Breast epithelium (tissue), 4 donors: Measurements from ENCODE around the gene GEMIN4. TPM values are rescaled to one million over a fixed set of nuclear protein-coding genes. Genes with fewer than 3 reads are reported as not detected.
A peak's percentile ranks its signal among the peaks of the same experiment; 100 is the strongest.

ENCODE experiments used
- DNase-seq, 2 donors: peaks; one replicate each; pipeline ENCODE4 v3.0.0-alpha.2; 2019; ENCODE audit warnings: low spot score in 2 of 2
- H3K27ac ChIP-seq, 2 donors: fragments of 200-600 bp; sonication (generic) in 1 of 2; one replicate each; pipeline ENCODE4 v1.5.1; 2016 to 2019; ENCODE audit warnings: mild to moderate bottlenecking in 1 of 2
- H3K27me3 ChIP-seq, 2 donors: fragments of 200-600 bp; sonication (generic) in 1 of 2; one replicate each; pipeline versions ENCODE4 v1.5.1 to v1.6.0; 2017 to 2019; ENCODE audit warnings: control low read depth in 1 of 2, mild to moderate bottlenecking in 1 of 2
- H3K36me3 ChIP-seq: fragments of 200-600 bp; one replicate; pipeline ENCODE4 v1.5.1; 2019
- H3K4me1 ChIP-seq, 2 donors: fragments of 200-600 bp; sonication (generic); one replicate each; pipeline ENCODE4 v1.5.1; 2016 to 2019; ENCODE audit warnings: control low read depth in 1 of 2
- H3K4me3 ChIP-seq, 3 donors: fragments of 200-600 bp; sonication (generic); 1 replicate in 2 of 3; 2 replicates in 1 of 3; pipeline ENCODE4 v1.5.1; 2016 to 2019; ENCODE audit warnings: mild to moderate bottlenecking in 3 of 3, moderate library complexity in 2 of 3
- H3K9me3 ChIP-seq, 2 donors: fragments of 200-600 bp; sonication (generic) in 1 of 2; one replicate each; pipeline ENCODE4 v1.5.1; 2016 to 2019; ENCODE audit warnings: control low read depth in 1 of 2
- POLR2A ChIP-seq: fragments of 450-650 bp; IDR thresholded peaks from one replicate; pipeline ENCODE4 v1.6.1; 2016; ENCODE audit warnings: antibody characterized with exemption, mild to moderate bottlenecking, moderate library complexity
- POLR2AphosphoS5 ChIP-seq, 3 donors: sonication (generic); formaldehyde crosslinking; IDR thresholded peaks; one replicate each; pipeline ENCODE4 v1.6.1; 2017; ENCODE audit warnings: antibody characterized with exemption in 3 of 3
- intact Hi-C: fragments of 100-400 bp; cut with DNase I; formaldehyde crosslinking; loops from one replicate; pipeline ENCODE4 v1.15.1; 2023; ENCODE audit warnings: low total_unique reads
- total RNA-seq, 3 donors: library from RNA; depleted of rRNA; stranded (reverse); fragments of >200 nt; gene quantifications; one replicate each; pipeline ENCODE4 v1.1.0, GENCODE V29; 2016
- TF ChIP-seq, protein P1 (sequence below), 3 donors: fragments of 450-650 bp; IDR thresholded peaks; one replicate each; pipeline ENCODE4 v1.5.1; 2016 to 2017; ENCODE audit warnings: antibody characterized with exemption in 3 of 3, mild to moderate bottlenecking in 3 of 3, moderate library complexity in 3 of 3

GEMIN4 gene
- total RNA-seq, 3 donors from 2014 or later: 21.0 to 25.1 (median 22.1) TPM

DNA sequence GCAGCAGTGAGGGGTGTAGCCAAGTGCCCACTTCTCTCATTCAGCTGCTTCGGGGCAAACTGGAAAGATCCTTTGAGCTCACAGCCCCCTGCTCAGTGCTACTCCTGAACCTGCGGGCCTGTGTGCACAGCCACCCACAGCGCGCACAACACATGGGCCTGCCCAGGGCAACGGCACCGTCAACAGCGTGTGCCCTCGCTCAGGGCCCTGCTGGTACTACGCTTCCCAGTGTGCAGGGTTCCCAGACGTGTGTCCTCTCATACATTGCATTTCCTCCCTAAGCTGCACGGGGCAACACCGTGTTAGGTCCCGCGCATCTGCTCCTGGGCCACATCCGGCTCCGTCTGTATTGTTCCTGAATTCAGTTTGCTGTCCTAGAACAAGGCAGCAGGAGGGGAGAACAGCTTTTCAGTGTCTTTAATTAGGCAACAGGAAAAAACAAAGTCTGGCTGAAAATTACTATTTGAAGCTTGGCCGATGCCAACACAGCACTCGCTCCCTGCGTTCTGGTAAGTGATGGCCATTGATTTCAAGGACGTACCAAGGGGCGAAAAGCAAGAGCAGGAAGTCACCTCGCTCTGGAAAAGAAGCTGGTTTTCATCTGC, 45.3 kb upstream of the GEMIN4 start:
- peak in 1 of 3 donors; percentile 13 for TF ChIP-seq POLR2AphosphoS5 (IDR thresholded peaks at IDR 0.05)
- TF ChIP-seq, protein P1, sequence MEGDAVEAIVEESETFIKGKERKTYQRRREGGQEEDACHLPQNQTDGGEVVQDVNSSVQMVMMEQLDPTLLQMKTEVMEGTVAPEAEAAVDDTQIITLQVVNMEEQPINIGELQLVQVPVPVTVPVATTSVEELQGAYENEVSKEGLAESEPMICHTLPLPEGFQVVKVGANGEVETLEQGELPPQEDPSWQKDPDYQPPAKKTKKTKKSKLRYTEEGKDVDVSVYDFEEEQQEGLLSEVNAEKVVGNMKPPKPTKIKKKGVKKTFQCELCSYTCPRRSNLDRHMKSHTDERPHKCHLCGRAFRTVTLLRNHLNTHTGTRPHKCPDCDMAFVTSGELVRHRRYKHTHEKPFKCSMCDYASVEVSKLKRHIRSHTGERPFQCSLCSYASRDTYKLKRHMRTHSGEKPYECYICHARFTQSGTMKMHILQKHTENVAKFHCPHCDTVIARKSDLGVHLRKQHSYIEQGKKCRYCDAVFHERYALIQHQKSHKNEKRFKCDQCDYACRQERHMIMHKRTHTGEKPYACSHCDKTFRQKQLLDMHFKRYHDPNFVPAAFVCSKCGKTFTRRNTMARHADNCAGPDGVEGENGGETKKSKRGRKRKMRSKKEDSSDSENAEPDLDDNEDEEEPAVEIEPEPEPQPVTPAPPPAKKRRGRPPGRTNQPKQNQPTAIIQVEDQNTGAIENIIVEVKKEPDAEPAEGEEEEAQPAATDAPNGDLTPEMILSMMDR (IDR thresholded peaks at IDR 0.05): no peak
- Histone ChIP-seq H3K27me3 (no peaks in the 10 kb centered on the region), H3K36me3 (no peaks in the 10 kb centered on the region), H3K27ac (peak overlapping the region in 1 of 2 donors; percentile 57), H3K4me3 (no peak overlapping the region), H3K9me3 (no peaks in the 10 kb centered on the region), H3K4me1 (no peaks in the 10 kb centered on the region)
- intact Hi-C loops: loop anchor here (5.0 kb wide), 1 partner anchor 185 kb away; no protein-coding TSS in a partner anchor
- no peak for DNase-seq

DNA sequence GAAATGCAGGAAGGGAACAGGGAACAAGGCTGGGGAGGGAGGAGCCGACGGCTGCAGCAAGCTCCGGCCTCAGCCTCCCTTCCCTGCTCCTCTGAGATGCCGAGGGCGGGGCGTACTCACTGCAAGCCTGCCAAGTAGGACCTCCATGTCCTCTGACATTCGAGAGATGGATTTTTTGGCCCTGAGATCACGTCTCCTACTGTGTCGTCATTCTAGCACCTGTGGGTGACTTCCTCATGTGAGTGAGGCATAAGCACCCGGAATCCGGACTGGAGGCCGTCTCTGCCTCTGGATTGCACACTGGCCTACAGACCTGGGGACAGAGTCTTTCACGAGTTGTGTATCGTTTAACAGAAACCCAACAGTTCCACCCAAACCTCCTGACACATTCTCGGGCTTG, 44.5 kb upstream of the GEMIN4 start:
- intact Hi-C loops: loop anchor here (5.0 kb wide), 1 partner anchor 186 kb away; no protein-coding TSS in a partner anchor
- Histone ChIP-seq H3K4me1 (no peaks in the 10 kb centered on the region), H3K9me3 (no peaks in the 10 kb centered on the region), H3K27me3 (no peaks in the 10 kb centered on the region), H3K27ac (peak overlapping the region in 1 of 2 donors; percentile 57), H3K36me3 (no peaks in the 10 kb centered on the region), H3K4me3 (no peak overlapping the region)
- no peak for DNase-seq
- no peak for TF ChIP-seq POLR2AphosphoS5 (IDR thresholded peaks at IDR 0.05)
- no peak for TF ChIP-seq POLR2A

DNA sequence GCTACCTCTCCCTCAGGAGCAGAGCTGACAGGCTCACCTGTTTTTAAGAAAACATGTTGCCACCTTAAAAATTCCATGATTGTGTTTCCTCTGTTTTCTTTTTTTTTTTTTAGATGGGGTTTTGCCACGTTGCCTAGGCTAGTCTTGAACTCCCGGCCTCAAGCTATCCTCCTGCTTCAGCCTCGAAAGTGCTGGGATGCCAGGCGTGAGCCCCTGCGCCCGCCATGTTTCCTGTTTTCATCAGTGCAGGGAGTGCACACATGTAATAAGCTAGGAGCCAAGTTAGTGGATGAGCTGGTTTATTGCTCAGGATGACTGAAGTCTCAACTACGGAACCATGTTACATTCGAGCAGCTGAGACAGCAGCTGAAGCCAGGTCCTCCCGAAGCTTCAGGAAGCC, 43.7 kb upstream of the GEMIN4 start:
- Histone ChIP-seq H3K36me3 (no peaks in the 10 kb centered on the region), H3K27me3 (no peaks in the 10 kb centered on the region), H3K9me3 (no peaks in the 10 kb centered on the region), H3K27ac (no peak overlapping the region), H3K4me1 (no peaks in the 10 kb centered on the region), H3K4me3 (no peak overlapping the region)
- TF ChIP-seq POLR2AphosphoS5 (IDR thresholded peaks at IDR 0.05) (no peak), POLR2A (no peak)
- TF ChIP-seq, protein P1 (IDR thresholded peaks at IDR 0.05): no peak
- no peak for DNase-seq
- intact Hi-C loops: loop anchor here (5.0 kb wide), 1 partner anchor 187 kb away; no protein-coding TSS in a partner anchor

DNA sequence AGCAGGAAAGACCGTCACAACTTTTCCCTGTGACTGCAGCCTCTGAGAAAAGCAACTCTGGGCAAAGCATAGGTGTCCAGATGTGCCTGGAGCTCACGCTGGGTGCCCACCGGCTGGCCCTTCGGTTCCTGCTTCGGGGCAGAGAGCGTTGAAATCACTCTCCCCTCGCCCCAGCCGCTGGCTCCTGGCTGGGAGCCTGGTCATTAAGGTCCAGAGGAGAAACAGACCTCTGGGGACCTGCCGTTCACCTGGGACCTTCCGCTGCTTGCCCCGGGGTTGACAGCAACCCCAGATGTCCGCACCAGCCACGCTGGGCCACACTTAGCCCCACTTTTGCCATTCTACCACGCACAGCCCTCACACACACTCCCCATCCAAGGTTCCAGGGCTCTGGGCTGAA, 43.2 kb upstream of the GEMIN4 start:
- DNase-seq: no peak
- Histone ChIP-seq H3K27me3 (no peaks in the 10 kb centered on the region), H3K4me3 (peak overlapping the region; percentile 23 to 38 (median 35)), H3K4me1 (no peaks in the 10 kb centered on the region), H3K9me3 (no peaks in the 10 kb centered on the region), H3K27ac (peak overlapping the region; percentile 39 to 42), H3K36me3 (no peaks in the 10 kb centered on the region)
- TF ChIP-seq POLR2AphosphoS5 (IDR thresholded peaks at IDR 0.05): no peak
- TF ChIP-seq, protein P1 (IDR thresholded peaks at IDR 0.05): no peak
- no peak for TF ChIP-seq POLR2A
- intact Hi-C loops: loop anchor here (5.0 kb wide), 1 partner anchor 187 kb away; no protein-coding TSS in a partner anchor

DNA sequence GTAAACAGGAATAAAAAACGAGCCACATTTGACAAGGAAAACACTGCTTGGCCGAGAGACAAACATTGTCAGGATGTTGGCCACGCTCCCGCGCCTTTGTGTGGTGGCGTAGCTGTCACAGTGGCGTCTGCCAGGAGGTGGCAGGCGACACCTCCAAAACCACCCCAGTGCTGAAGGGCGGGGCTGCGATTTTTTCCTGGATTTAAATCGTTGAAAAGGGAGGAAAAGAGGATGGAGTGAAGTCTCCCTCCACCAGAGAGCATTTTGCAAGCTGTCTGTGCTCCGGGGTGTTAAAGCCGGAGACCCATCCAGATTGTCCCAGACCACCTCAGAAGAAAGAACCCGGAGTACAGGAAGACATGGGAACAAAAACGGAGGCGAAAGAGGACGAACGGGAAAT, 42.8 kb upstream of the GEMIN4 start:
- Histone ChIP-seq H3K27me3 (no peaks in the 10 kb centered on the region), H3K36me3 (no peaks in the 10 kb centered on the region), H3K4me3 (peak overlapping the region; percentile 23 to 38 (median 35)), H3K4me1 (no peaks in the 10 kb centered on the region), H3K9me3 (no peaks in the 10 kb centered on the region), H3K27ac (peak overlapping the region; percentile 39 to 42)
- intact Hi-C loops: loop anchor here (5.0 kb wide), 1 partner anchor 187 kb away; no protein-coding TSS in a partner anchor
- TF ChIP-seq POLR2AphosphoS5 (IDR thresholded peaks at IDR 0.05): peak; percentile 68 to 89 (median 77)
- TF ChIP-seq, protein P1 (IDR thresholded peaks at IDR 0.05): peak; percentile 72 to 94 (median 92)
- no peak for TF ChIP-seq POLR2A
- peak; percentile 85 to 87 for DNase-seq
